ENCODE data around the gene PRRC1. TPM values are rescaled to one million over a fixed set of nuclear protein-coding genes. Genes with fewer than 3 reads are reported as not detected.

Gene PRRC1
- total RNA-seq, 1 experiment from 2014 or later = 77.9 TPM

GRCh38 chr5:127564002-127564769, 46.7 kb downstream of the PRRC1 start:
- no peak overlapping the region for H3K4me3 Mint-ChIP-seq

GRCh38 chr5:127565586-127566270, 48.3 kb downstream of the PRRC1 start:
- DNase-seq (ENCODE audit: low spot score) = no peak
- Mint-ChIP-seq H3K27me3 (ENCODE audit: low read depth) (peaks cover 3% of the 10 kb centered on the region), H3K4me1 (peaks cover 9% of the 10 kb centered on the region), H3K4me3 (no peak overlapping the region), H3K27ac (no peak overlapping the region), H3K36me3 (no peaks in the 10 kb centered on the region), H3K9me3 (peaks cover 7% of the 10 kb centered on the region)
- ChIA-PET CTCF (no interaction called here), POLR2A (no interaction called here)
- TF ChIP-seq MLX (CRISPR knock-in tag; IDR thresholded peaks at IDR 0.05) (no peak), PRRX2 (CRISPR knock-in tag; IDR thresholded peaks at IDR 0.05) (no peak), ZNF281 (CRISPR knock-in tag; IDR thresholded peaks at IDR 0.05) (no peak), JUN (CRISPR knock-in tag; IDR thresholded peaks at IDR 0.05) (no peak), ZNF423 (CRISPR knock-in tag; IDR thresholded peaks at IDR 0.05) (no peak), CDX4 (CRISPR knock-in tag; IDR thresholded peaks at IDR 0.05; ENCODE audit: borderline replicate concordance) (no peak), NR2C2 (CRISPR knock-in tag; IDR thresholded peaks at IDR 0.05) (no peak), FOXJ3 (CRISPR knock-in tag; IDR thresholded peaks at IDR 0.05; ENCODE audit: borderline replicate concordance) (no peak), PREB (CRISPR knock-in tag; IDR thresholded peaks at IDR 0.05; ENCODE audit: borderline replicate concordance) (no peak)
- ATAC-seq = no peak

More at GRCh38 chr5:127564002-127564769, 46.7 kb downstream of the PRRC1 start:
- POLR2A ChIA-PET = no interaction called here
- peaks cover 9% of the 10 kb centered on the region for H3K4me1 Mint-ChIP-seq
- TF ChIP-seq NR3C1 (CRISPR knock-in tag; conservative IDR thresholded peaks at IDR 0.05; ENCODE audit: low read depth) = no peak
- TF ChIP-seq TP53 (CRISPR knock-in tag; IDR thresholded peaks at IDR 0.05) = no peak
- peak; percentile 54; the same call in 1 of the 2 replicates for TF ChIP-seq CTCF (IDR thresholded peaks at IDR 0.05)
- TF ChIP-seq ZNF232 (CRISPR knock-in tag; IDR thresholded peaks at IDR 0.05) = no peak
- peaks cover 3% of the 10 kb centered on the region for H3K27me3 Mint-ChIP-seq (ENCODE audit: low read depth)
- no peaks in the 10 kb centered on the region for H3K36me3 Mint-ChIP-seq
- H3K27ac Mint-ChIP-seq = no peak overlapping the region
- DNase-seq (ENCODE audit: low spot score) (peak; percentile 35), ATAC-seq (peak; percentile 79)
- H3K9me3 Mint-ChIP-seq = no peaks in the 10 kb centered on the region
- CTCF ChIA-PET = interaction anchor here (0.6 to 2.3 kb wide), 15 partner anchors 9 to 637 kb away, joined by 3 to 13 read pairs (median 5); no protein-coding TSS in a partner anchor
